ENCODE measurements around the gene LEKR1. TPM values are rescaled to one million over a fixed set of nuclear protein-coding genes. Genes with fewer than 3 reads are reported as not detected.

LEKR1 gene
- total RNA-seq (2022) (4.5 and 5.1 TPM in 2 replicates), Bru-seq, nascent RNA (percentile 51 among the genes with signal in this experiment), BruChase-seq, experiment 1, labeled RNA remaining after a 6-hour chase (percentile 46 among the genes with signal in this experiment), BruChase-seq, experiment 2, labeled RNA remaining after a 2-hour chase (percentile 50 among the genes with signal in this experiment)
- long read RNA-seq, partial matches to known transcripts, result 0 of 3 reads
- long read RNA-seq, other reads (novel, unspliced or antisense), result 3 of 3 reads

DNA sequence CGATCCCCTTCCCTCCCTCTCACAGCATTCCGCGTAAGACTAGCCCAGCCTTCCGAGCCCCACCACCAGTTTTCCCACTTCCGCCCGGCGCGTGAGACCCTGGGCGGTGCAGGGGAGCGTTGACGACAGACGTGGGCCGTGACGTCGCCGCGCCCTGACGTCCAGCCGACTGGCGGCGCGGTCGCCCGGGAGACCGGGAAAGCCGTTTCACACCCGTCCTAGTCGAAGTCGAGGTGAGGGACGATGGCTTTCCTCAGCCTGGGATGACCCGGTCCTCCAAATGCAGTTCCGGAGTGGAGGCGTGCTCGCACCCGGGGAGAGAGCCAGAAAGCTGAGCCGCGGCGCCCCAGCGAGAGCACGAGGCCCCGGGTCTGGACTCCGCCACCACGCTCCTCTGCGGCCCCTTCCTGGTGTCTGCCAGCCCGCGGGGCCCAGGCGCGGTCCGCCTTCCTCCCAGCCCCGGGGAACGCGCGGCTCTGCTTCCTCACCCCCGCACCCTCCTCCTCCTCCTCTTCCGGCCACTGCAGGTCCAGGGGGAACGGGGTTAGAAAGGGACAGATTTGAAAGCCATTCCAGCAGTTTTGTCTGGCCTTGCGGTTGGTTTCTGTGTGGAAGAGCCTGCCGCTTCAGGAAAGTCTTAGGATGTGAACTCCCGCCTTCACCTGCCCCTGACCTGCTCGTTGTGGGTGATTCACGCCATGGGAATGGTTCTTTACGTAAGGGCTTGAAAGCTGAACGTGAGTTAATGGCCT lies at the start of gene LEKR1:
TSS of gene LEKR1 (plus strand) at position 210 of the 752 bp plus-strand sequence. CDS start 2,977 bp downstream, outside the sequence.
- Mint-ChIP-seq H3K27me3 (ENCODE audit: unreplicated experiment) (no peaks in the 10 kb centered on the region), H3K36me3 (ENCODE audit: insufficient read depth, unreplicated experiment) (peaks cover 36% of the 10 kb centered on the region), H3K9me3 (ENCODE audit: low read depth, unreplicated experiment) (peaks cover 7% of the 10 kb centered on the region), H3K27ac (ENCODE audit: unreplicated experiment) (peak within 1 kb of the TSS; percentile 99), H3K4me1 (ENCODE audit: low read depth, unreplicated experiment) (peaks cover 61% of the 10 kb centered on the region), H3K4me3 (ENCODE audit: low read depth, unreplicated experiment) (peak within 1 kb of the TSS; percentile 85)
- TF ChIP-seq, protein P1, sequence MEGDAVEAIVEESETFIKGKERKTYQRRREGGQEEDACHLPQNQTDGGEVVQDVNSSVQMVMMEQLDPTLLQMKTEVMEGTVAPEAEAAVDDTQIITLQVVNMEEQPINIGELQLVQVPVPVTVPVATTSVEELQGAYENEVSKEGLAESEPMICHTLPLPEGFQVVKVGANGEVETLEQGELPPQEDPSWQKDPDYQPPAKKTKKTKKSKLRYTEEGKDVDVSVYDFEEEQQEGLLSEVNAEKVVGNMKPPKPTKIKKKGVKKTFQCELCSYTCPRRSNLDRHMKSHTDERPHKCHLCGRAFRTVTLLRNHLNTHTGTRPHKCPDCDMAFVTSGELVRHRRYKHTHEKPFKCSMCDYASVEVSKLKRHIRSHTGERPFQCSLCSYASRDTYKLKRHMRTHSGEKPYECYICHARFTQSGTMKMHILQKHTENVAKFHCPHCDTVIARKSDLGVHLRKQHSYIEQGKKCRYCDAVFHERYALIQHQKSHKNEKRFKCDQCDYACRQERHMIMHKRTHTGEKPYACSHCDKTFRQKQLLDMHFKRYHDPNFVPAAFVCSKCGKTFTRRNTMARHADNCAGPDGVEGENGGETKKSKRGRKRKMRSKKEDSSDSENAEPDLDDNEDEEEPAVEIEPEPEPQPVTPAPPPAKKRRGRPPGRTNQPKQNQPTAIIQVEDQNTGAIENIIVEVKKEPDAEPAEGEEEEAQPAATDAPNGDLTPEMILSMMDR (IDR thresholded peaks at IDR 0.05; ENCODE audit: unreplicated experiment), result no peak
- peak; percentile 97 for DNase-seq
- intact Hi-C loops (cut with micrococcal nuclease; ENCODE audit: unreplicated experiment), result loop anchor here (2.0 kb wide), 1 partner anchor 14 kb away; no protein-coding TSS in a partner anchor
- CTCF ChIA-PET, result interaction anchor here (0.8 kb wide), 2 partner anchors 56 to 263 kb away, joined by 3 read pairs; no protein-coding TSS in a partner anchor
- no TSS peak for BruUV-seq (replicated peaks)

DNA sequence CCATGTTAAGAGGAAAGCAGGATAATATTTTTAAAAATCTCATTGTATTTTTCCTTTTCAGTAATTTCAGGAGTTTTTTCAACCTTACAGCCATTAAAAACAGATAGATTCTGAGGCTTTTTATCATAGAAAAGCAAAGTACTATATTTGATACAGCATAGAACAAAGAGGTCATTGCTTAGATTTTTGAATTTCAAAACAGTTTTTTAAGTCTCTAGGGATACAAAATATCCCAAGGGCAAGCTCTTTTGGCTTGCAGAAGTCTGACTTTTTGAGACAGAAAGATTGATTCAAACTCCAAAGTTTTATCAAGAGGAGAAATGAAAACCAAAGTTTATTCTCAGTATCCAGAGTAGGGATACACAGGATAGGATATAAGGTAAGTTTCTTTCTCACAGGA lies 49.3 kb upstream of the LEKR1 start:
- Mint-ChIP-seq H3K4me3 (ENCODE audit: low read depth, unreplicated experiment) (no peak overlapping the region), H3K4me1 (ENCODE audit: low read depth, unreplicated experiment) (peaks cover 16% of the 10 kb centered on the region), H3K27ac (ENCODE audit: unreplicated experiment) (no peak overlapping the region), H3K9me3 (ENCODE audit: low read depth, unreplicated experiment) (no peaks in the 10 kb centered on the region), H3K27me3 (ENCODE audit: unreplicated experiment) (no peaks in the 10 kb centered on the region), H3K36me3 (ENCODE audit: insufficient read depth, unreplicated experiment) (no peaks in the 10 kb centered on the region)
- CTCF ChIA-PET, result no interaction called here
- TF ChIP-seq, protein P1 (IDR thresholded peaks at IDR 0.05; ENCODE audit: unreplicated experiment), result no peak
- no peak for DNase-seq
- BruUV-seq (replicated peaks), result no TSS peak
- intact Hi-C loops (cut with micrococcal nuclease; ENCODE audit: unreplicated experiment), result no loop called here

DNA sequence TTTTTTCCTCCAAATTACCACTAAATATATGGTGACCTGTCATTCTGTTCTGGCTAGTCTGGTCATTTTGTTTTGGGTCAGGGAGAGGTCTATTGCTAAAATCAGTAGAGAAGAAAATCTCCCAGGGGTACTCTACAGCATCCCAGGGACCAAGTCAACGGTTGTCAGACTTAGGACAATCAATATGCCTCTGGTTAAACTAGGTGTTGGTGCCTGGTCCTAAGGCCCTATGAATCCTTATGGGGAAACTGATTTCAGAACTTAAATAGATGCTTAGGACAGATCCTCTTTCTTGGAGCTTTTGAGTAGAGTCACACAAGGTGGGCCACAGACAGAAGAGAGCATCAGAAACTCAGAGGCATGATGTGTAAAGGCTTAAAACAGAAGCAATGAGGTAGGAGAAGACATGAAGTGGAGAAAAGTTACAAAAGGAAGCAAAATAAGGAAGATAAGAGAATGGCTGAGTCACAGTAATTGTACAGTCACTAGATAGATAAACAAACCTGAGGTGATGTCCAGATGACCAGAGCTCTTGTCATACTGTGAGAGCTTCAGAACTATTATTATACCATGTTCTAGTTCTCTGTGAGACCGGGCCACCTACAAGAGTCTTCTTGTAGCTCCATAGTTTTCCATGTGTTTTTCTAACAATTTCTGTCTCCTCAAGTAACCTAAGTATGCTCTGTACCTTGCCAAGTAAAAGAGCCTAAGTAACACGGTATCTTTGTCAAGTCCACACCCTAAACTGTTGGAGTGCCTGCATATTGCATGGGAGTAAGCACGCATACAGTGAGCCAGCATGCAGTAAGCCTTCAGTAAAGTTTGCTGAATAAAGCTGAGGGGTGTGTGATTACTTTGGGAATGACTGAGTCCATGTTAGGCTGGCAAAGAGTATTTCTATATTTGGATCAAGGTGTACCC lies 44.6 kb upstream of the LEKR1 start:
- H3K27ac Mint-ChIP-seq (ENCODE audit: unreplicated experiment), result no peak overlapping the region
- intact Hi-C loops (cut with micrococcal nuclease; ENCODE audit: unreplicated experiment), result no loop called here
- DNase-seq, result no peak
- no peak overlapping the region for H3K4me3 Mint-ChIP-seq (ENCODE audit: low read depth, unreplicated experiment)
- TF ChIP-seq, protein P1 (IDR thresholded peaks at IDR 0.05; ENCODE audit: unreplicated experiment), result no peak
- CTCF ChIA-PET, result no interaction called here
- BruUV-seq (replicated peaks), result no TSS peak
- peaks cover 24% of the 10 kb centered on the region for H3K4me1 Mint-ChIP-seq (ENCODE audit: low read depth, unreplicated experiment)
- no peaks in the 10 kb centered on the region for H3K27me3 Mint-ChIP-seq (ENCODE audit: unreplicated experiment)
- H3K36me3 Mint-ChIP-seq (ENCODE audit: insufficient read depth, unreplicated experiment), result no peaks in the 10 kb centered on the region
- H3K9me3 Mint-ChIP-seq (ENCODE audit: low read depth, unreplicated experiment), result no peaks in the 10 kb centered on the region

DNA sequence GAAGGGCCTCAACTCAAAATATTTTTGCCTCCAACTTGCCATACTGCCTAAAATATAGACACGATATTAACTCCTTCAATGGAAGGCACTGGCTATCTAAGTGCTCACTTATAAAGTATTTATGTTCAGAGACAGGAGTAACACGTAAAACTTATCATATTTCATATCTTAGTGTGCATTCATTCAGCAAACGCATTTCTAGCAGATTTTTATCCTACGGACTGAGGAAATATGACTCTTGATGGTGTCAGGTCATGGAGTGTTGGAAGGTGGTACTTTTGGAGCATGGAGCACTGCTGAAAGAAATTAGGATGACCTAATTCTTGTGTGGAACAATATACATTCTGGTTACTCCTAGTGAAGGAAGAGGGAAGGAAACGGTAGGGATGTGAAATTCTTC lies 43.8 kb upstream of the LEKR1 start:
- H3K4me1 Mint-ChIP-seq (ENCODE audit: low read depth, unreplicated experiment), result peaks cover 24% of the 10 kb centered on the region
- DNase-seq, result no peak
- intact Hi-C loops (cut with micrococcal nuclease; ENCODE audit: unreplicated experiment), result no loop called here
- H3K9me3 Mint-ChIP-seq (ENCODE audit: low read depth, unreplicated experiment), result no peaks in the 10 kb centered on the region
- no peaks in the 10 kb centered on the region for H3K27me3 Mint-ChIP-seq (ENCODE audit: unreplicated experiment)
- CTCF ChIA-PET, result no interaction called here
- H3K4me3 Mint-ChIP-seq (ENCODE audit: low read depth, unreplicated experiment), result no peak overlapping the region
- no peak overlapping the region for H3K27ac Mint-ChIP-seq (ENCODE audit: unreplicated experiment)
- no peaks in the 10 kb centered on the region for H3K36me3 Mint-ChIP-seq (ENCODE audit: insufficient read depth, unreplicated experiment)
- TF ChIP-seq, protein P1 (IDR thresholded peaks at IDR 0.05; ENCODE audit: unreplicated experiment), result no peak
- BruUV-seq (replicated peaks), result no TSS peak
